NCI-H2196 (cell line): ENCODE data around the gene GTPBP1.
A peak's percentile ranks its signal among the peaks of the same experiment; 100 is the strongest.

Experiments used
- DNase-seq: peaks from one replicate; lab custom pipeline; 2025; ENCODE audit not compliant: unreplicated experiment; lab: John Stamatoyannopoulos, UW

GTPBP1 gene

GRCh38 chr22:38756711-38757463 lies 51.1 kb downstream of the GTPBP1 start:
- no peak for DNase-seq

- no peak for DNase-seq
These were observed 51.7 kb downstream of the GTPBP1 start for GRCh38 chr22:38757464-38757757.

- DNase-seq = no peak
These were observed 52.7 kb downstream of the GTPBP1 start for GRCh38 chr22:38758276-38758945.

GRCh38 chr22:38759005-38759404 lies 53.3 kb downstream of the GTPBP1 start:
- DNase-seq = no peak

GRCh38 chr22:38760477-38761201 lies 54.9 kb downstream of the GTPBP1 start:
- DNase-seq = no peak

- no peak for DNase-seq
These were observed 55.7 kb downstream of the GTPBP1 start for GRCh38 chr22:38761202-38762162.

GRCh38 chr22:38762551-38762983 lies 56.8 kb downstream of the GTPBP1 start:
- DNase-seq = no peak

- DNase-seq = peak; percentile 73
These were observed 60.5 kb downstream of the GTPBP1 start for GRCh38 chr22:38766076-38766777.

GRCh38 chr22:38767313-38767712 lies 61.6 kb downstream of the GTPBP1 start:
- DNase-seq = no peak

GRCh38 chr22:38768036-38768435 lies 62.3 kb downstream of the GTPBP1 start:
- DNase-seq = no peak

GRCh38 chr22:38770257-38770949 lies 64.7 kb downstream of the GTPBP1 start:
- no peak for DNase-seq

GRCh38 chr22:38772623-38772873 lies 66.8 kb downstream of the GTPBP1 start:
- DNase-seq = no peak

GRCh38 chr22:38773363-38773946 lies 67.7 kb downstream of the GTPBP1 start:
- DNase-seq = no peak

GRCh38 chr22:38774496-38775166 lies 68.9 kb downstream of the GTPBP1 start:
- DNase-seq = no peak

GRCh38 chr22:38775656-38776055 lies 69.9 kb downstream of the GTPBP1 start:
- DNase-seq = no peak

GRCh38 chr22:38776086-38776485 lies 70.3 kb downstream of the GTPBP1 start:
- no peak for DNase-seq

GRCh38 chr22:38777087-38777671 lies 71.4 kb downstream of the GTPBP1 start:
- DNase-seq = no peak

- no peak for DNase-seq
These were observed 75.3 kb downstream of the GTPBP1 start for GRCh38 chr22:38781033-38781432.
